K562 (cell line): ENCODE results near the gene RPLP2. TPM values are rescaled to one million over a fixed set of nuclear protein-coding genes. Genes with fewer than 3 reads are reported as not detected.

Experiments
- ATAC-seq: fragments of 200-7000 bp; cut with Tn5 transposase; 3 replicates; pipeline ENCODE4 v1.9.1; 2020; ENCODE audit warnings: moderate library complexity
- BruUV-seq: library from RNA; stranded (reverse); fragments of 400-500 nt; replicated peaks from 2 replicates; lab custom pipeline; 2021; lab: Mats Ljungman, UMichigan
- CTCF ChIA-PET: fragments of 300-600 bp; formaldehyde crosslinking; extraction: SDS; loops from one replicate; lab custom pipeline; 2021; ENCODE audit warnings: low intra/inter-chr PET ratio; lab: Yijun Ruan, JAX
- POLR2A ChIA-PET: fragments of 300-600, 350-650 bp; sonication (Branson Sonifier 250); formaldehyde crosslinking; extraction: SDS; loops from one replicate; lab custom pipeline; 2021; ENCODE audit warnings: antibody characterized with exemption, inconsistent platforms; lab: Yijun Ruan, JAX
- DNase-seq, 4 experiments: peaks; one replicate each; pipeline versions ENCODE4 v3.0.0 to v3.0.0-alpha.2; 2011 to 2018; ENCODE audit warnings: low spot score in 3 of 4, mixed read lengths in 3 of 4; ENCODE audit errors: extremely low read depth in 1 of 4
- FAIRE-seq: peaks from 2 replicates; lab custom pipeline; 2011; peaks lifted over from hg19 to GRCh38; lab: Jason Lieb, UNC
- H2AFZ ChIP-seq: 2 replicates; pipeline ENCODE4 v1.6.0; 2011; ENCODE audit warnings: low read depth, low read length, control low read depth, inconsistent platforms
- H3K27ac ChIP-seq: fragments of 200-600 bp; 3 replicates; pipeline ENCODE4 v1.8.0; 2011; ENCODE audit warnings: low read depth, mild to moderate bottlenecking, control low read depth, inconsistent platforms, low read length, moderate library complexity, mixed read lengths; ENCODE audit errors: extremely low read depth
- H3K27me3 ChIP-seq, 2 experiments: fragments of 300-600 bp in 1 of 2; 2 replicates in 1 of 2; 3 replicates in 1 of 2; pipeline versions ENCODE4 v1.6.0 to v1.8.0; 2011; ENCODE audit warnings: inconsistent platforms in 2 of 2, low read length in 2 of 2, mild to moderate bottlenecking in 1 of 2, mixed read lengths in 1 of 2, moderate library complexity in 1 of 2; ENCODE audit not compliant: control insufficient read depth in 2 of 2, insufficient read depth in 2 of 2
- H3K36me3 ChIP-seq: fragments of 300-600 bp; 3 replicates; pipeline ENCODE4 v1.8.0; 2011; ENCODE audit warnings: mild to moderate bottlenecking, low read length, inconsistent platforms; ENCODE audit not compliant: control insufficient read depth, insufficient read depth
- H3K4me1 ChIP-seq, 2 experiments: fragments of 200-600 bp in 1 of 2; replicated peaks in 1 of 2; 2 replicates in 1 of 2; 3 replicates in 1 of 2; pipeline versions ENCODE4 v1.5.1 to v1.8.0; 2011; ENCODE audit warnings: inconsistent platforms in 2 of 2, low read length in 2 of 2, mild to moderate bottlenecking in 1 of 2, mixed read lengths in 1 of 2, moderate library complexity in 1 of 2; ENCODE audit not compliant: control insufficient read depth in 2 of 2, insufficient read depth in 2 of 2
- H3K4me2 ChIP-seq: 2 replicates; pipeline ENCODE4 v1.6.1; 2011; ENCODE audit warnings: low read length, control low read depth, inconsistent platforms, mixed read lengths; ENCODE audit not compliant: insufficient read depth
- H3K4me3 ChIP-seq: fragments of 200-600 bp; sonication (generic), shearing (Covaris generic); 2 replicates; pipeline ENCODE4 v1.5.1; 2016; ENCODE audit warnings: control low read depth, inconsistent platforms
- H3K79me2 ChIP-seq: fragments of 200-600 bp; 3 replicates; pipeline ENCODE4 v1.8.0; 2011; ENCODE audit warnings: low read length, inconsistent platforms; ENCODE audit not compliant: control insufficient read depth, insufficient read depth
- H3K9ac ChIP-seq, 2 experiments: 2 replicates each; pipeline versions ENCODE4 v1.6.0 to v1.6.1; 2011; ENCODE audit warnings: low read depth in 2 of 2, low read length in 2 of 2, control low read depth in 1 of 2, inconsistent platforms in 1 of 2, mild to moderate bottlenecking in 1 of 2, mixed read lengths in 1 of 2; ENCODE audit not compliant: insufficient read depth in 1 of 2
- H3K9me1 ChIP-seq: one replicate; pipeline ENCODE4 v1.6.0; 2011; ENCODE audit warnings: inconsistent platforms, mild to moderate bottlenecking, low read length, moderate library complexity; ENCODE audit not compliant: control insufficient read depth, insufficient read depth
- H3K9me3 ChIP-seq: replicated peaks from 2 replicates; pipeline ENCODE4 v1.5.1; 2011; ENCODE audit warnings: low read depth, low read length, inconsistent platforms; ENCODE audit not compliant: control insufficient read depth, insufficient read depth
- H4K20me1 ChIP-seq: replicated peaks from 2 replicates; pipeline ENCODE4 v1.6.1; 2011; ENCODE audit warnings: low read length, inconsistent platforms, mixed read lengths; ENCODE audit not compliant: control insufficient read depth, insufficient read depth
- AFF4 ChIP-seq: sonication (generic); formaldehyde crosslinking; IDR thresholded peaks from 2 replicates; pipeline ENCODE4 v1.8.0; 2023; ENCODE audit warnings: mild to moderate bottlenecking, missing genetic modification reagents
- EGR1 ChIP-seq: fragments of 450-650 bp; conservative IDR thresholded peaks from 2 replicates; pipeline ENCODE4 v1.6.1; 2017; ENCODE audit warnings: mild to moderate bottlenecking
- ESRRB ChIP-seq: fragments of 250-450 bp; sonication (Bioruptor Pico); IDR thresholded peaks from 2 replicates; pipeline ENCODE4 v1.5.0; 2020; ENCODE audit warnings: mild to moderate bottlenecking, moderate library complexity, borderline replicate concordance
- ID3 ChIP-seq, 2 experiments: fragments of 250-450 bp in 1 of 2; fragments of 450-650 bp in 1 of 2; sonication (Bioruptor Pico) in 1 of 2; IDR thresholded peaks; 2 replicates each; pipeline versions ENCODE4 v1.6.1 to v1.8.0; 2016 to 2021; ENCODE audit warnings: mild to moderate bottlenecking in 2 of 2, moderate library complexity in 2 of 2, missing compliant biosample characterization in 1 of 2, missing genetic modification characterization in 1 of 2
- KAT7 ChIP-seq: sonication (generic); formaldehyde crosslinking; IDR thresholded peaks from 2 replicates; pipeline ENCODE4 v1.8.0; 2022; ENCODE audit warnings: missing genetic modification reagents, mild to moderate bottlenecking, borderline replicate concordance
- MCM7 ChIP-seq, 2 experiments: fragments of 450-650 bp; IDR thresholded peaks; 2 replicates each; pipeline ENCODE4 v1.6.1; 2016 to 2018
- RBM34 ChIP-seq: fragments of 200-400 bp; formaldehyde crosslinking; IDR thresholded peaks from 2 replicates; pipeline ENCODE4 v1.6.1; 2018; ENCODE audit warnings: low read length, borderline replicate concordance; ENCODE audit not compliant: insufficient read depth
- RBM39 ChIP-seq: fragments of 200-400 bp; formaldehyde crosslinking; optimal IDR thresholded peaks from 2 replicates; pipeline ENCODE3; 2018; ENCODE audit warnings: low read depth, low read length
- SP1 ChIP-seq: sonication (generic); formaldehyde crosslinking; IDR thresholded peaks from 2 replicates; pipeline ENCODE4 v1.8.1; 2022; ENCODE audit warnings: mild to moderate bottlenecking, missing genetic modification reagents
- ZBTB12 ChIP-seq: fragments of 250-450 bp; sonication (Bioruptor Pico); IDR thresholded peaks from 2 replicates; pipeline ENCODE4 v1.4.0; 2020
- WGBS: fragments of 100-300 bp; shearing (Covaris generic); methylation state at CpG from one replicate; pipeline ENCODE4 v1.1.6; 2016; ENCODE audit warnings: low coverage, mixed read lengths; ENCODE audit not compliant: insufficient coverage; ENCODE audit errors: missing lambda C conversion rate; 5-methylcytosine and 5-hydroxymethylcytosine counted together
- in situ Hi-C: fragments of 300-500 bp; cut with MboI; formaldehyde crosslinking; loops from 4 replicates; pipeline ENCODE4 v1.15.0; 2018; ENCODE audit warnings: inconsistent platforms, mixed read lengths
- intact Hi-C: fragments of 100-400 bp; cut with micrococcal nuclease; formaldehyde crosslinking; loops from 2 replicates; pipeline ENCODE4 v1.14.2; 2022
- polyA plus RNA-seq, 8 experiments: library from polyadenylated mRNA; depleted of rRNA in 4 of 8; stranded (reverse) in 5 of 8; unstranded in 3 of 8; fragments of >200 nt; fragmentation: Nextera tagmentation in 2 of 8; fragmentation: Illumina TruSeq in 1 of 8; extraction: Ambion mirVana in 2 of 8; extraction: Trizol in 1 of 8; gene quantifications; 2 replicates each; pipeline versions ENCODE4 v1.2.1 to v1.2.3, GENCODE V29; 2011 to 2014; ENCODE audit warnings: inconsistent platforms in 1 of 8, missing spikeins in 1 of 8
- total RNA-seq, 7 experiments: library from RNA; depleted of rRNA in 6 of 7; stranded (reverse); fragments of >200 nt in 6 of 7; fragmentation: Illumina TruSeq in 2 of 7; extraction: Trizol in 2 of 7; gene quantifications; 2 replicates each; pipeline versions ENCODE4 v1.2.1 to v1.2.3, GENCODE V29; 2011 to 2021; ENCODE audit warnings: low replicate concordance in 1 of 7

Gene RPLP2
- total and polyA plus RNA-seq, 9 of the 15 experiments (the other 6 are each of a cell fraction or from before 2014, with no cell fraction given) = 528 to 3,807 (median 1,633) TPM

GRCh38 chr11:837189-837989 lies 27.6 kb downstream of the RPLP2 start:
- FAIRE-seq = no peak
- peaks cover 4% of the 10 kb centered on the region for H3K9me1 ChIP-seq
- intact Hi-C loops = no loop called here
- H3K36me3 ChIP-seq = peaks cover 65% of the 10 kb centered on the region; the same call in 2 of the 3 replicates
- H2AFZ ChIP-seq = no peak overlapping the region
- in situ Hi-C loops = no loop called here
- ATAC-seq = no peak
- H3K4me2 ChIP-seq = no peak overlapping the region
- WGBS = 70% methylated on average over 11 of the region's 22 CpGs
- no peak overlapping the region for H3K4me3 ChIP-seq
- H4K20me1 ChIP-seq = peaks cover 7% of the 10 kb centered on the region
- ChIA-PET POLR2A (interaction anchor here (0.6 to 1.6 kb wide), 4 partner anchors 14 to 1835 kb away, joined by 3 to 5 read pairs (median 3); no protein-coding TSS in a partner anchor), CTCF (no interaction called here)
- H3K9ac ChIP-seq = peak overlapping the region in 1 of 2 experiments; percentile 83; a peak in 2 of 4 replicates
- peaks cover 26 to 84% of the 10 kb centered on the region in 2 experiments; a peak in 4 of 5 replicates for H3K4me1 ChIP-seq
- no peaks in the 10 kb centered on the region for H3K27me3 ChIP-seq
- H3K9me3 ChIP-seq = no peaks in the 10 kb centered on the region
- H3K79me2 ChIP-seq = peaks cover 77% of the 10 kb centered on the region
- peak in 3 of 4 experiments; percentile 44 to 50 (median 47) for DNase-seq
- no TSS peak for BruUV-seq
- H3K27ac ChIP-seq = peak overlapping the region; percentile 52; the same call in 2 of the 3 replicates
- TF ChIP-seq KAT7 (CRISPR knock-in tag) (no peak), MCM7 (IDR thresholded peaks at IDR 0.05) (no peak), ESRRB (no peak), ID3 (CRISPR knock-in tag; IDR thresholded peaks at IDR 0.05) (no peak), ID3 (tag; IDR thresholded peaks at IDR 0.05) (no peak), EGR1 (no peak), ZBTB12 (CRISPR knock-in tag) (no peak), RBM39 (no peak), AFF4 (no peak), RBM34 (no peak), SP1 (CRISPR knock-in tag) (peak; percentile 49; the same call in 1 of the 2 replicates)
